Measurements from ENCODE around the gene DAG1.
"Not testable (repeated sequence)": the region's sequence is repeated elsewhere in the genome, so short reads cannot be mapped to it uniquely, and the experiment has no call there.

Gene DAG1

GRCh38 chr3:49470714-49471420 lies 800 bp downstream of the DAG1 start:
- no peak for DNase-seq

GRCh38 chr3:49471856-49472495 lies 1.9 kb downstream of the DAG1 start:
- no peak for DNase-seq

- DNase-seq = no peak
These were observed 6.5 kb downstream of the DAG1 start for GRCh38 chr3:49476563-49476962.

GRCh38 chr3:49482766-49483165 lies 12.7 kb downstream of the DAG1 start:
- no peak for DNase-seq

- no peak for DNase-seq
These were observed 14.4 kb downstream of the DAG1 start for GRCh38 chr3:49484471-49484870.

GRCh38 chr3:49489247-49489646 lies 19.2 kb downstream of the DAG1 start:
- DNase-seq = no peak

- no peak for DNase-seq
These were observed 22.9 kb downstream of the DAG1 start for GRCh38 chr3:49492969-49493368.

- no peak for DNase-seq
These were observed 23.8 kb downstream of the DAG1 start for GRCh38 chr3:49493901-49494300.

- DNase-seq = no peak
These were observed 25.0 kb downstream of the DAG1 start for GRCh38 chr3:49495023-49495422.

- DNase-seq = not testable (repeated sequence)
These were observed 26.8 kb downstream of the DAG1 start for GRCh38 chr3:49496845-49497244.

- DNase-seq = no peak
These were observed 27.5 kb downstream of the DAG1 start for GRCh38 chr3:49497606-49498005.

GRCh38 chr3:49498239-49498638 lies 28.2 kb downstream of the DAG1 start:
- DNase-seq = no peak

GRCh38 chr3:49498648-49499047 lies 28.6 kb downstream of the DAG1 start:
- no peak for DNase-seq

GRCh38 chr3:49500205-49500731 lies 30.2 kb downstream of the DAG1 start:
- DNase-seq = no peak

GRCh38 chr3:49500732-49501609 lies 30.9 kb downstream of the DAG1 start:
- DNase-seq = no peak

- no peak for DNase-seq
These were observed 31.8 kb downstream of the DAG1 start for GRCh38 chr3:49501842-49502241.

- no peak for DNase-seq
These were observed 36.8 kb downstream of the DAG1 start for GRCh38 chr3:49506906-49507305.

- no peak for DNase-seq
These were observed 39.0 kb downstream of the DAG1 start for GRCh38 chr3:49509028-49509561.

GRCh38 chr3:49511639-49512038 lies 41.6 kb downstream of the DAG1 start:
- no peak for DNase-seq

- no peak for DNase-seq
These were observed 42.8 kb downstream of the DAG1 start for GRCh38 chr3:49512781-49513355.

- no peak for DNase-seq
These were observed 43.5 kb downstream of the DAG1 start for GRCh38 chr3:49513494-49514124.

- DNase-seq = no peak
These were observed 47.9 kb downstream of the DAG1 start for GRCh38 chr3:49518016-49518415.
